Suppressor macrophage treated with lipopolysaccharide for 1 hour (primary cell): ENCODE data around the gene VWF.
"Not testable (repeated sequence)": the region's sequence is repeated elsewhere in the genome, so short reads cannot be mapped to it uniquely, and the experiment has no call there.

Experiments used
- DNase-seq, 3 donors: peaks; one replicate each; pipeline ENCODE4 v3.0.0-alpha.2; 2020 to 2022

Gene VWF

DNA sequence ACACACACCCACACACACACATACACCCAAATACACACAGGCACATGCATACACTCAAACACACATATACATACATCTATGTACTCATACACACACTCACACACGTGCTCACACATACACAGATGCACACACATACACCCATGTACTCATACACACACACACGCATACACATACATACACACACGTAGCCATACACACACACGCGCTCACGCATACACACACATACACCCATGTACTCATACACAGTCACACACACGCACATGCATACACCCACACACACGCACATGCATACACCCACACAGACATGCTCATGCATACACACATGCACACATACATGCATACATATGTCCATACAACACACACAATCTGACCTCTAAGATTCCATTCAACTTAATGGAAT, 91.7 kb downstream of the VWF start:
- no peak for DNase-seq

DNA sequence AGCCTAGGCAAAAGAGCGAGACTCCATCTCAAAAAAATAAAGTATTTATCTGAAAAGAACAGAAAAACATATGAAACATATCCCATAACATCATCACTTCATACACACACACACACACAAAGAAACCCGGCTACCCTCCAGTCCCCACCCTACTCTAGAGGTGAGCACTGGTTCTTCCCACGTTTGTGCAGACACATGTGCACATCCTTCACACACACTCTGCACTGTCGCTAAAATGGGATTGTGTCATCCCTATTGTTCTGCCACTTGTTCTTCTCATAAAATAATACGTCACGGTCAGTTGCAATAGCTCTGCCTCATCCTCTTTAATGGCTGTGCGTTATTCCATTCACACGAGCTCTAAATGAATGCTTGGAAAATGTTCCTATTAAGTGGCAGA, 93.5 kb downstream of the VWF start:
- DNase-seq = no peak

DNA sequence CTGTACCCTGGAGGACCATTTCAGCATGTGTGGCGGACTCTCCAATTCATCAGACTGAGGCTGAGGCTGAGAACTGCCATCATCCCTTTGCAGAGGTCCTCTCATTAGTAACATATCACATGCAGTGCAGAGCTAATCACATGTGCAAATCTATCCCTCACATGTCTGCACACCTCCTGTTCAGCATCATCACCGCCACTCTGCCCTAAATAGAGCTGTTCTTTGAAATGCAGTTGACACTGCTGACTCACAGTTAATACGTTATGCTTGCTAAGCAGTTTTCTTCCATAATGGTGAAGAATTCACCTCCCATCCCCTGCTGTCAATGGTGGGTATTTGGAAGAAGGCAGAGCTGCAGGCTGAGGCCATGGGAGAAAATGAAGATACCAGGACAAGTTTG, 94.4 kb downstream of the VWF start:
- DNase-seq = no peak

DNA sequence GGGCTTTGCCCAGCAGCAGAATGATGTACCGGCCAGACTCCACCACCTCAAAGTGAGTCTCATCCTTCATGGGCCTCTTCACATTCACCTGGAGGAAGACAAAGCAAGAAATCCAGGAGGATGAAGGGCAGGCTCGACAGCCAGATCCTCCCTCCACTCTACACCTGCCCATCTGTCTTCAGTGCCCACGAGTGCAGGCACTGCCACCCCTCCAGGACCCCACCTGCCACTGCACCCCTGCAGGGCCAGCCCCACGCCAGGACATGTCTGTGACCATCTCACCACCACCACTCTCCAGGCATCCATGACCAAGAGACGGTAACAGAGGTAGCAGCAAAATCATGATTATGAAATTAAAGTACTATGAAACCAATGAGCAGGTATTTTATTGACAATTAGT, 95.1 kb downstream of the VWF start:
- DNase-seq = no peak

DNA sequence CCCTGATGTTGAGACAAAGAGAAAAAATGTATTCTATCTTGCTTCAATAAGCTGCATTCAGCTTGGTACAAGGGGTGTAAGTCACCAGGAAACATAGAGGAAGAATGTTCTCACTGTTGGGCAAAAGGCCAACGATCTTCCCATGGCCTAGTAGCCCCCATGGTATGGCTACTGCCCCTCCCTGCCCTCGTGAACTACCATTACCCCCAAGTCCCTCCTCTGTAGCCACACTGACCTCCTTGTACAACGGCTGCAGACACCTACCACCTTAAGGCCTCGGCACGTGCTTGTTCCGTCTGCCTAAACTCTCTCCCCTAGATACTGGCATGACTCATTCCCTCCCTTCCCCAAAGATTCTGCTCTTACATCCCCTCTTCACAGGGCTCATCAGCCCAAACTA, 97.5 kb downstream of the VWF start:
- DNase-seq = no peak

DNA sequence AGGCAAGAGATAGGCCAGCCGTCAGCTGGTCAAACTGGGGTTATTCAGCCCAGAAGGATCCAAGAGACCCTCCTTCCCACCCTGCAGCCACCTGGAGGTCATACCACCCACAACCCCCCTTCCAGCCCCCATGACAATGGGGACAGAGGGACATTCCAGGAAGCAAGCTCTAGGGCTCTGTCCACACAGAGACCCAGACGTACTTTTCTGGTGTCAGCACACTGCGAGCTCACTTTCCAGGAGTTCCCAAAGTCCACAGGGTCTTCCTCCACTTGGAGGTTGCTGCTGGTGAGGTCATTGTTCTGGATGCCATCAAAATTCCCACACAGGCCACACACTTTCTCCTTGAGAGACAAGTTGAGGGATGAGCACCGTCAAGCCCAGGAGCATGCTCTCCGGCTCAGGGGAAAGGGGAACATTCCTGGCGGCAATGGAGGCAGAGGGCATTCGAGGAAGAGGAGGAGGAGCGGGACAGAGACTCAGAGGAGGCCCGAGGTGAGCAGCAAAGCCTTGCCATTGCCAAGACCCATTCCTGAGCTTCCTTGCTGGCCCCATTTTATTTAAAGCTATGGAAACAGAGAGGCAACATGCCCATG, 98.7 kb downstream of the VWF start:
- DNase-seq = not testable (repeated sequence)

DNA sequence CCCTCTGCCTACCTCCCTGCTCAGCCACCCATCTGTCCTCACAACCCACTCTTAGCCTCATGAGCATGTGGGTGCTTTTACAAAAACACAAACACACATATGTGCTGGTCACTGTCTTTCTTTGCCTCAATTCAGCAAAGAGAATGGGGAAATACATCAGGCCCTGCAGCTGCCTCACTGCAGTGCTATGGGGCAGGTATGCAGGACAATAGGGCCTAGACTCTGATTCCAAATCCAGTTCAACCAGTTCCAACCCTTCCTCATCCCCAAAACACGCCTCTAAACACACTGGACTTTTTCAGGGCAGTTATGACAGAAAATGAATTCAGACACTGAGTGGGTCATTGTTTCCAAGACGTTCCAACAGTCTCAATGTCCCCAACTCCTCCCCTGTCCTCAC, 100.4 kb downstream of the VWF start:
- DNase-seq = not testable (repeated sequence)

DNA sequence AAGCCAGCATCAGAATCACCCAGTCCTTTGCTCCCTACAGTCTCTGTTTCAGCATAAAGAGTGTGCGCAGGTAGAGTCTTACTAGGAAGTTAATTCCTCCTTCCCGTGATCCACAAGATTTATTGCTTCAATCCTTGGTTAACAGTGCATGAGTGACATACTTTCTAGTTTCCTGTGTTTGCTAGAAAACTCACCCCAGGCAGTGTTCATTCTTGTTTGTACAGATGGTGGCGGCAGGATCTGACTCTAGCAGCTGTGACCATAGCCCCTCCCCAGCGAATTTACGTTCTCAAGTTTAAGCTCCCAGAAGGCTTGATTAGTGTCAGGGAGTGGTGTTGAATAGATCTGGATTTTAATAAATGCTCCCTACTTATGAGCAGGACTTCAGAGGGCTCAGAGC, 103.5 kb downstream of the VWF start:
- DNase-seq = no peak

DNA sequence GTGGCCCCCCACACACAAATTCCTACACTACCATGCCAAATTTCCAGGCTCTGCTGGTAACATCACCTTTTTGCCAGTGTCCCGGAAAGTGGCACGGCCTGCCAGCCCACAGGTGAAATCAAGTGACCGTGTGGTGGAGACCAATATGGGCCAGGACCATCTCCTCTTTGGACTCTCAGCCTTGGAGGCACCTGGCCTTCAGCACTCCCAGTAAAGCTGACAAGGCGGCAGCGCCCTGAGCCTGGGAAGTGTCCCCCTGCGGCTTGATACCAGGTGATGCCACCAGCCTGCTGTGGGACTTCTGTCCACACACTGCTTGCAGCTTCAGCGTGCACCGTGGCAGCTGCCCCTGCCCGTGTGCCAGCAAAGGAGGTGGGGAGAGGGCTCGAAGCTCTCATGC, 104.0 kb downstream of the VWF start:
- not testable (repeated sequence) for DNase-seq

DNA sequence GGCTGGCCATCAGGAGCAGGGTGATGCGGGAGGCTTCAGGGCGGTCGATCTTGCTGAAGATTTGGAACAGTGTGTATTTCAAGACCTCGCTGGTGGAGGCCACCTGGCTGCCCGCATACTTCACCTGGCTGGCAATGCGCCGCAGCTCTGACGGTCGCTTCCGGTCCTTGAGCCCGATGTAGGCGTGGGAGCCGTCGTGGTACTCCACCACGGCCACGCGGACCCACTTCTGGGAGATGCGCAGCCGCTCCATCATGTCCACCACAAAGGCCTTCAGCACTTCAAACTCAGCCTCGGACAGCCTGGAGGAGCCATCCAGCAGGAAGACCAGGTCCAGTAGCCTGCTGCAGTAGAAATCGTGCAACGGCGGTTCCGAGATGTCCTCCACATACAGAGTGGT, 105.2 kb downstream of the VWF start:
- DNase-seq = not testable (repeated sequence)

DNA sequence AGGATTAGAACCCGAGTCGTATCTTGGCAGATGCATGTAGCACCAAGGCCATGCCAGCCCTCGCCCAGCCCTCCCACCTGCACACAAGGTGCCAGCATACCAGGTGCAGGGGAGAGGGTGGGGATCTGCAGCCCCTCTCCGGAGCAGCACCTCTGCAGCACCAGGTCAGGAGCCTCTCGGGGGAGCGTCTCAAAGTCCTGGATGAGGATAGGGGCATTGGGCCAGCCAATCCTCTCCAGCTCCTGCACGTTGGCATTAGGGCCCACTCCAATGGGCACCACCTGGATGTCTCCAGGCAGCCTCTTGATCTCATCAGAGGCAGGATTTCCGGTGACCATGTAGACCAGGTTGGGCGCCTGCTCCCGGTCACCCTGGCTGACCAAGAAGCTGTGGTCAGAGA, 106.2 kb downstream of the VWF start:
- no peak for DNase-seq

DNA sequence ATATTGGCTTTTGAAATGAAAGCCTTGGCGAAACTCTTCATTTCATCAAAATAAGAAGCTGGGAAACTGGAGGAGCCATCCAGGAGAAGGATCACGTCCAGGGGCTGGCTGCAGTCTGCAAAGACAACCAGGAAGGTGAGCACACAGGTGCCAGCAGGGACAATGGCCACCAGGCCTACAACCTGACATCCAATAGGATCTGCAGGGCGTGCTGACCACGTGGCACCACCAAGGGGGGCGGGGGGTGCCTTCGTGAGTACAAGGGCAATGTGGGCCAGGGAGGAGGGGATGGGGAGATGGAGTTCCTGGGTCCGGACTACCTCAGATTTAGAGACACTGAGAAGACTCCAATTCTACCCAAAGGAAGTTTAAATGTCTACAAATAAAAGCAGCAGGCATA, 107.7 kb downstream of the VWF start:
- DNase-seq = no peak

DNA sequence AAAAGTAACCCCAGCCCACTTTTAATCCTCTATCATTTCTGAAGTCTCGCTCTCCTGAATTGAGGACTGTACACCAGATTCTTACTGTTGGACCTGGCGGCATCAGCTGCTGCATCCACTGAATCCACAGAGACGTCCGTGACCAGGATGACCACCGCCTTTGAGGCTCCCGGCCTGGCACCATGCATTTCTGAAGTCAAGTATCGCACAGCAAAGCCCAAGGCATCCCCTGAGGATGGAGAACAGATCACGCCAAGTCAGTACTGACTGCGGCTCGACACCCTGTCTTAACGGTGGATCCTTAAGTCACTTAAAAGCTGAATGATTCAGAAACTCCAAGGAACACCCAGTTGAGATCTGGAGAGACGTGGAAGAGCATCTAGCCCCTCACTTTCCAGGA, 108.5 kb downstream of the VWF start:
- not testable (repeated sequence) for DNase-seq

DNA sequence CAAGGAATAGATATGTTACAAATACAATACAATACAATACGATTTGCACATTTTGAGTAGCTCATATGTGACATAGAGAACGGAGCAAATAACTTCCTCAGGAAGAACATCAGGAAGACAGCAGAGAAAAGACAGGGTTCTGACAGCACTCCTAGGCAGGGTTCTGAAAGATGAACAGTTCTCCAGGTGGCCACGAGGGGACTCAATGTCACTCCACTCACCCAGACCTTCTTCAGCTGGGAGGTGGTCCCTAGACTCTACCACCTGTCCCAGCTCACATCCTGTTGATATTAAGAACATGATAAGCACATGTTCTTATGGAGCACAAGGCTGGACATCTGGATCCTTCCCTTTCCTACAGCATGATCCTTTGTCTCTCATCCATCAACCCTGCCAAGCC, 109.2 kb downstream of the VWF start:
- not testable (repeated sequence) for DNase-seq

DNA sequence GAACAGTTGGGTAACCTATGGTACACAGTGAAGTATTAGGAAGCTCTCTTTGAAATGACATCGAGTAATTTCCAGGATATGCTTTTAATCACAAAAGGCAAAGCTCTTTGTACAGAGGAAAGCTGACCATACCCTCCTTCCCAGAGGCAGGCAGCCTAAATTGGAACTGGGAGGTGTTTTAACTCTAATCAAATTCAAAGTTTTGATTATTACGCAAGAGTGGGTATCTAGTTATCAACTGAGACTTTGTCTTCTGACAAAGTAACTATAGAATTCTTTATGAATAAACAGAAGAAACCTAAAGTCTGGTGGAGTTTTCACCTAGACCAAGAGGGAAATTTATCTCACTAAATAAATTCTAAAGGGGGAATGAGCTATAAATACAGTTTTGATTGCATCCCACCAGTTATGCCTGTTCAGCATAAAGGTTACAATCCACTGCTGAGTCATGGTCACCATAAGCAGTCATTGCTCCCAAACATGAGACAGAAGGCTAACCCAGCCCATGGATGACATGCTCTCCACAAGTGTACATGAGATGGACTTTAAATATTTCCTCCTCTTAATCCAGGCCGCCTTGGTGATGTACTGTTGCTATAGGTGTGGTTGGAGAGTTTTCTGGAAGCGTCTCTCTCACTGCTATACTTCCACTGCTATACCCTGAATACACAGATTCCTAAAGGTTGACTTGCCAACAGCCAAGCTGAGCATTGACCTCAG, 113.7 kb downstream of the VWF start:
- peak in 1 of 3 donors; percentile 7 for DNase-seq

DNA sequence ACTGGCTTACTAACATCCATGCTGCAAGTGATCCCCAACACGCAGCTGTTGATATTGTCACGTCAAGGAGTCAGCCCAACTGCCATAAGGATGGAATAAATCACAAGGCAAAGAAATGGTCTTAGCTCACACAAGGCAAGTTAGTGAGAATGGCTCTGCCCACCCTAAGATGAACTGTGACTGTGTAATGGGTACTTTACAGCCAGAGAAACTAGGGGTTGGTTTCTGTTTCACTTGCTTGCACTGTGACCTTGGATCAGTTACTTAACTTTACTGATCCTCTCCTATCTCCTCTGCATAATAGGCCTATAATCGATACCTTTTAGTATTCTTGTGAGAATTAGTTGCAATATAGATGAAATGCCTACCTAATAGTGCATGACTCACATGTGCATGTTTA, 127.2 kb downstream of the VWF start:
- no peak for DNase-seq

DNA sequence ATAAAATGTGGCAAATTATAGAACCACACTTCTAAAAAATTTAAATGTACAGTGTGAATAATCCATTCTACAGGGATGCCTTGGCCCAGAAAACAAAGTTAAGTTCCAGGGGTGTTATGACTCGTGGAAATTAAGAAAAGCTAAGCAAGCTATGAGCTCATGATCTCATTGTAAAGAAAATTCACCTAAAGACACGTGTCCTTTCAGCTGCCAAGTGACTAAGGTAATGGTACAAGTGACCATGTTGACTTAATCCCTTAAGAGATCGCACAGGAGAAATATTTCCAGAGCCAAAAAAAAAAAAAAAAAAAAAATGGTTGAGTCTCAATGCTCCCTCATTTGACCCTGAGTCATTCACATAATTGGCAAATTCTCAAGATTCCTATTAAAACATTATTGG, 128.0 kb downstream of the VWF start:
- no peak for DNase-seq

DNA sequence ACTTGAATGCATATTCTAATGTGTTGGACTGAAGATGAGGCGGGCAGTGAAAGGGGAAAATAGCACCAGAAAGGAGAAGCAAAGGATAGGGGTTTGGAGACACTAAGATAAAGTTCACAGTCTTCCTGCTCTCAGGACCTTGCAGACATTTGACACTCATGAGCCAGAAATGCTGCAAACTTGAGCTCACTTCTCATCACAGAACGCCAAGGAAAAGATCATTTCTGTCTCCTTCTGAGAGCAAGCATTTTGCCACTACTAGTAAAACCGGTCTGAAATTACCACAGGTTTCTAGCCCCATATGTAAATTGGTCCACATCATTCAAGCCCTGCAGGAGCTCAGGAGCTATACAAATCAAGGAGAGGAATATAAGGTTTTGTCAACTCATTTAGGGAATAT, 134.8 kb downstream of the VWF start:
- DNase-seq = no peak

DNA sequence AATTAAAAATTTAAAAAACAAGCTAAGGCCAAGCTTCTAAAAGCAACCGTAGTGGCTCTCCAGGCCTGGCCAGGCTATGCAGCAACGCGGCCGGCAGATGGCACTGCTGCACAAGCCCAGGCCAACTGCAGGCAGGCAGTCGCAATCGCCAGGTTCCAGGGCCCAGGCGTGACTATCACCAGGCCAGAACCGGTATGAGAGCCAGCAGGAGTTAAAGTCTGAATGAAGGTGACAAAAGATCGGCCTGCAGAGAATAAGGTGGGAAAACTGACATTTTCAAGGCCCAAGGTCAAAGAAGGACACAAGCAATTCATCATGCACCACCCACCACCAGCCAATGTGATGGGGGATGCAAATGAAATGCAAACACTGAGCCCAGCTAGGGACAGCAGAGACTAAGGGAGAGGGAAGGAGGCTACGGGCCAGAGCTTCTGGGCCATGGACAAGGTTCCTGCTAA, 135.8 kb downstream of the VWF start:
- DNase-seq = peak; percentile 73 to 87 (median 87)

DNA sequence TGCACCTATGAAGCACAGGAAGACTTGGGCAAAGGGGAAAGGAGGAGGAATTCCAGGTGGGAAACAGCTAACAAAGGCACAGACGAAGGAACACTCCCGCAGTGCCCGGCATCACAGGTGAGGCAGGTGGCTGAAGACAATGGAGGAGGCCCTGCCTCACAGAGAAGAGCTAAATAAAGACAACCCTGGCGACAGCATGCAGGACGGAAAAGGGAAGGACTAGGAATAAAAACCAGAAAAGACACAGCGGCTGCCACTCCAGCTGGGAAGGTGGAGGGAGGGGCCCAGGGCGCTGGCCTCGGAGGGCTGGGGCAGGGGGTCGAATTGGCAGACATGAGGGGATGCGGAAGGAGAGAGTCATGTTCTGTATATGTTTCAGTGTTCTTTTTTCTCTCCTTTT, 136.4 kb downstream of the VWF start:
- DNase-seq = no peak

DNA sequence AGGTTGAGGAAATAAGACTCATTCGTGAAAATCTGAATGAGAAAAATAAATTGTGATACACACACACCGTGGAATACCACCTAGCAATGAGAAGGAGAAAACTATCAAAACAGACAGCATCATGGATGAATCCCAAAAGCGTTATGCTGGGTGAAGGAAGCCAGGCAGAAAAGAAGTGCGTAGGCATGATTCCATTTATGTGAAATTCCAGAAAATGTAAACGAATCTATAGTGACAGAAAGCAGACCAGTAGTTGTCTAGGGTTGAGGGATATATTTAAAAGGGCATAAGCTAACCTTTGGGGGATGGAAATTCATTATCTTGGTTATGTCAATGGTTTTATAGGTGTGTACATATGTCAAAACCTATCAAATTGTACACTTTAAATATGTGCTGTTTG, 136.9 kb downstream of the VWF start:
- no peak for DNase-seq

DNA sequence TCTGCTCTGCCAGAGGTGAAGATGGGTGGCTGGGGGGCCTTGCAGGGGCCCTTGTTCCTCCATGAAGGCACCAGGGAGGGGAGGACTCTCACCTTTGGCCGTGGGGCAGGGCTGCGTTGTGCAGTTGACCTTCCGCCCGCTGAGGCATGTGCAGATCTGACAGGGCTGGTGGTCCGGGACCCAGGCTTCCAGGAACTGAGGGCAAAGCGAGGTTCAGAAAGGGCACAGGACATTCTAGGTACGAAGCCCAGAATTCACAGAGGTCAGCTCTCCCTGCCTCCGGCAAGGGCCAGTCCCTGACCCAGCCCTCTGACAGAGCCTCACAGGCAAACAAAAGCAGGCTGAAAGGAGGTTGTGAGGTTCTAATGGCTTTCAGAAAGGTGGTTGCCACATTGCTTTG, 139.0 kb downstream of the VWF start:
- DNase-seq = no peak

DNA sequence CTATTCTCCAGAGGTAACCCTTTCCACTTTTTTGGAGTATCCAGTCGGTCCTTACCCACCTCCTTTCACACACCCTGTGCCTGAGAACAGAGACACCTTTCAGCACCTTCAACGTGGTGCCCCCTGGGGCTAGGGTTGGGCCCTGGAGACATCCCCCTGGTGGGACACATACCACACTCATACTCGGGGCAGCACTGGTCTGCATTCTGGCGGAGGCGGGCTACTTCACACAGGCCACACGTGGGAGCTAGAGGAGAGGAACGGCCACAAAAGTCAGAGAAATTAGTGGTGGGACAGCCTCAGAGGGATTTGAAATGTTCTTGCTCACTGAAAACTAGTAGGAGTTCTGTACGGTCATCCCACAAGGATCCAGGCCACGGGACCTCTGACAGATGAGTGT, 139.6 kb downstream of the VWF start:
- no peak for DNase-seq

DNA sequence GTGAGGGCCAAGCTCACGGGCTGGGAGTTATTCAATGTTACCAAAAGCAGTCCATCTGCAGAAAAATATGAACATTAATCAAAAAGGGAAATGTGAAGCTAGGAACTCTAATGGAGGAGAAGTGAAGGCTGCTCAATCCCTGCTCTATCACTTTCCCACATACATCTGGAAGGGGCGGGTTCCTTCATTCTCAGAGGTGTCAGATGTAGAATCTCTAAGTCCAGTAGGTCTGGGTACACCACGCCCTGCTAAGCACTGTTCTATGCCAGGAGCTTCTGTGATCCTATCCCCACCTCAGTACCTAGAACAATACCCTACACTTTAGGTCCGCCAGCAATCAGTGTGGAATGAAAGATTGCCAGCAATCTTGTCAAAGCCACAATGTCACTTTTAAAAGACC, 142.4 kb downstream of the VWF start:
- DNase-seq = no peak

DNA sequence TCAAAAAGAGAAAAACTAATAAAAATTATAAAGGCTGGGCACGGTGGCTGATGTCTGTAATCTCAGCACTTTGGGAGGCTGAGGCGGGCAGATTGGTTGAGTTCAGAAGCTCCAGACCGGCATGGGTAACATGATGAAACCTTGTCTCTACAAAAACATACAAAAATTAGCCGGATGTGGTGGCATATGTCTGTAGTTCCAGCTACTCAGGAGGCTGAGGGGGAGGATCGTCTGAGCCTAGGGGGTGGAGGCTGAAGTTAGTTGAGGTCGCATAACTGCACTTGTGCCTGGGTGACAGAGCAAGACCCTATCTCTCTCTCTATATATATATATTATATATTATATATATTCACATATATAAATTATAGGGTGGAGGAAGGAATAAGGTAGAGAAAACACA, 146.9 kb downstream of the VWF start:
- no peak for DNase-seq
